Measurements from ENCODE around the gene RNFT2.
"Not testable (repeated sequence)": the region's sequence is repeated elsewhere in the genome, so short reads cannot be mapped to it uniquely, and the experiment has no call there.

The RNFT2 gene

GRCh38 chr12:116710370-116711150, 27.6 kb upstream of the RNFT2 start:
- no peak for DNase-seq (ENCODE audit: low read depth, low spot score)

- no peak for DNase-seq (ENCODE audit: low read depth, low spot score)
Observed at GRCh38 chr12:116712458-116713303, 25.4 kb upstream of the RNFT2 start.

- DNase-seq (ENCODE audit: low read depth, low spot score), result no peak
Observed at GRCh38 chr12:116713527-116713926, 24.6 kb upstream of the RNFT2 start.

GRCh38 chr12:116714175-116714574, 23.9 kb upstream of the RNFT2 start:
- DNase-seq (ENCODE audit: low read depth, low spot score), result no peak

GRCh38 chr12:116717466-116718437, 20.4 kb upstream of the RNFT2 start:
- DNase-seq (ENCODE audit: low read depth, low spot score), result peak; percentile 23

DNA sequence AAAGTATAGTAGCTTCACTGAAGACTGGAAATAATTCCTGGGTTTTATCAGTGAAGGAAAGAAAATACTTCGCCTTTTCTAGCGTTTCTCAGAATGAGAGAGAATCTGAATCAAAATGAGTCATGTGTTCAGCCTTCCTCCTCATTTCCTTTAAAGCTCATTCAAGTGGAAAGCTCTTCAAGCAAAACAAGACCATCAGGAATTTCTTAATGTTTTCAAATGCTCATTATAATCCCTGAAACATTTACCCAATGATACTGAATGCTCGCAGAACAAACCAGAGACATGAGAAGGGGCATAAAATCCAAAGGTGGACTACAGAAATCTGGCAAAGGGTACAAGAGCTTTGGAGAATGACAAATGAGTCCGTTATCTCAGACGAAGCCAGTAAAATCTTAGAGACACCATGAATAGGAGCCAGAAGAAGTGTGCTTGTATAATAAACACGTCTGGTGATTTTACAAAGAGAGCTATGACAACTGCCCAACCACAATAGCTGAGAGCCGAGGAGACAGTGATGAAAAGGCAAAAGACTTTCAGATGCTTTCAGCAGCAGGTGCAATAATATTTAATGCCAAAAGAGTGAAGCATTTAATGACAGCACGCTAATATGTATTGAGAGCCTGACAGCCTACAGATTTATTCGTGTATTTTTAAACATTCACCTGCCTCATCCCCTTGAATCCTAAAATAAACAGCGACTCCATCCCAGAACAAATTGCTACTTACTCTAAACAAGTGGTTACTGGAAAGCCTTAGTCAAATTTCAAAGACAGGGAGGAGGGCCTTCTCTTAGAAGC, 19.3 kb upstream of the RNFT2 start:
- DNase-seq (ENCODE audit: low read depth, low spot score), result no peak

DNA sequence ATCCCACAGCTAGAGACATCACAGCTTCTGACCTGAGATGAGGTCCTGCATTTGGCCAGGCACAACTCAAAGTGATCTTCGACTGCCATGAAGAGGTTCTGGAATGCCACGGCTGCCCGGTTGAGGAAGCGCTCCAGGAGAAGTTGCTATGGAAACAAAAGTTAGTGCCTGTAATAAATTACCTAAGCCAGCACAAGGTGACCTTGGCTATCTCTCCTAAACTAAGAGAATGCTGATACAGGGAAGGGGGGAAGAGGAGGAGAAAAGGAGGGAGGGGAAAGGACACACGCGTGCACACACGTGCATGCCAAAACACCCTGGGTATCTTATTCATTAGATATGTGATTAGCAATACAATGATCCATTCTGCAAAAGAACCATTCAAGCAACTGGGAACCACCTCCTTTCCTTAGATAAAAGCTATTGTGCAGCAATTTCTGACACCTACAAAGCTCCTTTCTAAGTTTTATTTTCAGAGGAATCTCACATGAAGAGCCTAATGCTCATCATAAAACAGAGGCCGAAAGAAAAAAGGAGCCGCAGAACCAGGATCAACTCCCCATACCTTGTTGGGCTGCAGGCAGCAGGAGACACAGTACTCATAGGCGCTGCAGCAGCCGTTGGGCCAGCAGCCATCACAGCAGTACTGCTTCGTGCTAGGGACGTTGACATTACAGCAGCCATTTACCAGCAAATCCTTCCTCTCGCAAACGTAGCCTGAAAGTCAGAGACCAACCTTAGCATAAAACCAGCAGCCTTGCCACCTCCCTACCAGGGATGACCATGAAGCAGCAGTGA, 18.2 kb upstream of the RNFT2 start:
- DNase-seq (ENCODE audit: low read depth, low spot score), result no peak

DNA sequence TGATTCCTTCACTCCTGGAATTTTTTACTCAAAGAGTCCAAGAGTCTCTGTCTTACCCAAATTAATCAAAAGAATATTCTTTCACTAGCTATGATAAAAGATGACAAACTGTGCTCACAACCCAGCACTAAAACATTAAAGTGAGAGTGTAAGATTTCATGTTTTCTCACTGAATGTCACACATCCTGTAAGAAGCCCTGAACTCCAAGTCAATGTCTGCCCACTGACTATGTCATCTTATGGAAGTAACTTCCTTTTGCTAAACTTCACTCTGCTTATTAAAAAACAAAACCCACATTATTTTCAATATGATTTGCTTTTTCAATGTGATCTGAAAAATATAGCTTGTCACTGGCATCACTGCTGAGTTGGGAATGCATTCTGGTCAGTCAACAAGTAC, 15.9 kb upstream of the RNFT2 start:
- no peak for DNase-seq (ENCODE audit: low read depth, low spot score)

DNA sequence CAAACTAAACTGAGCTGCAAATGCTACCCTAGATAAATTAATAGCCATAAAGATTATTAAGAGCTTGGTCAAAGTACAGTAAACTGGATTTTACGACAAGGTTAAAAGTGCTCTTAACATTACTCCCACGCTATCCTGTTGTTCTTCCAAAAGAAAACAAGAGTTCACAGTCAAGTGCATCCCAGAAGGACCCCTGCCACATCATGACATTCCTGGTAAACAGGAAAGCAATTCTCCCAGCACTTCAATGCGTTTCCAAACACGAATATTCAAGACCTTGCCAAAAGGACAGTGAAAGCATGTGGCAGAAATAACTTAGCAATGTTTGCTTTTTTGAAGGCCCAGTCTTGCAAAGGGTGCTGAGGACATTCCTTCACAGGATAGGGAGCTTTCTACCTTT, 11.4 kb upstream of the RNFT2 start:
- DNase-seq (ENCODE audit: low read depth, low spot score), result no peak

- DNase-seq (ENCODE audit: low read depth, low spot score), result no peak
Observed at GRCh38 chr12:116727261-116727660, 10.9 kb upstream of the RNFT2 start.

DNA sequence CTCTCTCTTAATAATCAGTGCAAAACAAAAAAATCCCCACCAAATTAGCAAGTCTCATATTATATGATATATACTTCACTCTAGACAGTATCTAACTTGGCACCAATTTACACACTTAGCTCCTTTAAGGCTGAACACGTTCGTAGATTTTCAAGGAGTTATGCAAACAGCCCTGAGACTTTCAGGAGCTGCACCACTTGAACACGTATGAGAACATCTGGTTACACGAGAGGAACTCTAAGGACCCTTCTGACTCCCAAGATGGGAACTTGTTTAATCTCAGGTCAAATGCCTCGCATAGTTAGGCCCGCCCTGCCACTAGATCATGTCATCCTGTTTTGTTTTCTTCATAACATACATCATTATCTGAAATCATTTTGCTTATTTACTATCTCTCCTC, 10.2 kb upstream of the RNFT2 start:
- no peak for DNase-seq (ENCODE audit: low read depth, low spot score)

GRCh38 chr12:116731801-116732200, 6.3 kb upstream of the RNFT2 start:
- no peak for DNase-seq (ENCODE audit: low read depth, low spot score)

GRCh38 chr12:116734156-116734768, 3.9 kb upstream of the RNFT2 start:
- DNase-seq (ENCODE audit: low read depth, low spot score), result no peak

DNA sequence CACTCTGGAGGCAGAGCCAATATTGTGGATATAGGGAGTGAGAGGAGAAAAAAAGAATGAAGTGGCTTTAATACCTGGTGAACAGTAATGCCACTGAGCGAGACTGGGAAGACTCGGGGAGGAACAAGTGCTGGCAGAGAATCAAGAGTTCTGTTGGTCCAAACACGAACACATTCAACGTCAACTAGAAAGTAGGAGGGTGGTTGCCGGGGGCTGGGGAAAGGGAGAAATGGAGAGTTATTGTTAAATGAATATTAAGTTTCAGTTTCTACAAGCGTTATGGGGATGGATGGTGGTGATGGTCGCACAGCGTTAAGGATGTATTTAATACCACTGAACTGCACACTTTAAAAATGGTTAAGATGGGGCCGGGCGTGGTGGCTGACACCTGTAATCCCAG, 3.0 kb upstream of the RNFT2 start:
- no peak for DNase-seq (ENCODE audit: low read depth, low spot score)

DNA sequence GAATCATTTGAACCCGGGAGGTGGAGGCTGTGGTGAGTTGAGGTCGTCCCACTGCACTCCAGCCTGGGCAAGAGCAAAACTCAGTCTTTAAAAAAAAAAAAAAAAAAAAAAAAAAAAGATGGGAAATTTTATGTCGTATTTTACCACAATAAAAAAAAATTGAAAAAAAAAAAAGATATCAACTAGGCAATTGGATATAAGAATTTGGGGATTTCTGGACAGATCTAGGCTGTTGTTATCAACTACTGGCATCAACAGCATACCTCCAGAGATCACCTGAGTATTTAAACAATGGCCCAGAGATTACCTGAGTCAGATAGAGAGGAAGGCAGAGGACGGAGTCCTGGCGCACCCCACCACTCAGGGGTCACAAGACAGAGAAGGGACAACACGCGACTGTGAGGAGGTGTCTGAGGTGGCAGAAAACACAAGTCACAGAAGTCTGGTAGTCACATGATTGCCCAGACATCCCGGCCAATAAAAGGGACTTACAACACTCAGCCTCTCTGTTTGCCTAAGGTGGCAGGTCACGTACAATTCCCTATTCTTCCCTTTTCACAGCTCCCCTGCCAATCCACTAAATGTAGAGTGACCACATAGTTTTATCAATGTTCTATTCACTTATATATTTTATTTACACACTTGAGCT, 2.0 kb upstream of the RNFT2 start:
- no peak for DNase-seq (ENCODE audit: low read depth, low spot score)

GRCh38 chr12:116736962-116737773, 947 bp upstream of the RNFT2 start:
- no peak for DNase-seq (ENCODE audit: low read depth, low spot score)

DNA sequence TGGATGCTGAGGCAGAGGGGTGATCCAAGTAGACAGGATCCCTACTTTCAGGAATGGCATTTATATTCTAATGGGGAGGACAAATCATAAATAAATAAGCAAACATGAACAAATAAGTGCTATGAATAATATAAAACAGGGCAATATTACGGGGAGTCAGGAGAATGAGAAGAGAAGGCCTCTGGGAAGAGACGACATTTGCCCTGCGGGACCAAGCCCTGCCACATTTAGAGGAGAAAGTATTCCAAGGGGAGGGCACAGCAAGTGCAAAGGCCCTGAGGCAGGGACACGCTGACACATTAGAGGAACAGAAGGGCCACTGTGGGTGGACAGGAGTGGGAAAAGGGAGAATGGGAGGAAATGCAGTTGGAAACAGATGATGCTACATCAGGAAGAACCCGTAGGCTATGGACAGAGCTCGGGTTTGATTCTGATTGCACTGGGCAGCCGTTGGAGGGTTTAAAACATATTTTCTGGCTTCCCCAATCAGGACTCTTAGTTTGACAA, 1.3 kb downstream of the RNFT2 start:
- no peak for DNase-seq (ENCODE audit: low read depth, low spot score)

DNA sequence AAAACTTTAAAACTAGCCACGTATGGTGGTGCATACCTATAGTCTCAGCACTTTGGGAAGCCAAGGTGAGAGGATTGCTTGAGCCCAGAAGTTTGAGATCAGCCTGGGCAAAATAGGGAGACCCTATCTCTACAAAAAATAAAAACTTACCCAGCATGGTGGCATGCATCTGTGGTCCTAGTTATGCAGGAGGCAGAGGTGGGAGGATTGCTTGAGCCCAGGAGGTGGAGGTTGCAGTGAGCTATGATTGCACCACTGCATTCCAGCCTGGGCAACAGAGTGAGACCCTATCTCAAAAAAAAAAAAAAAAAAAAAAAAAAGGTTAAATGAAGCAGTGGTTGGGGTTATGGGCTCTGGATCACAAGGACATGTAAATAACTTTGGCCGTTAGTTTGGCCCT, 4.7 kb downstream of the RNFT2 start:
- not testable (repeated sequence) for DNase-seq (ENCODE audit: low read depth, low spot score)

Measured in smooth muscle cell of the brain vasculature (primary cell).